ENCODE results near the gene GABARAPL1. TPM values are rescaled to one million over a fixed set of nuclear protein-coding genes. Genes with fewer than 3 reads are reported as not detected.

The GABARAPL1 gene
- total and polyA plus RNA-seq, 2 of the 13 experiments (the other 11 are each of a cell fraction or from before 2014, with no cell fraction given) = 7.9 to 26.1 TPM

DNA sequence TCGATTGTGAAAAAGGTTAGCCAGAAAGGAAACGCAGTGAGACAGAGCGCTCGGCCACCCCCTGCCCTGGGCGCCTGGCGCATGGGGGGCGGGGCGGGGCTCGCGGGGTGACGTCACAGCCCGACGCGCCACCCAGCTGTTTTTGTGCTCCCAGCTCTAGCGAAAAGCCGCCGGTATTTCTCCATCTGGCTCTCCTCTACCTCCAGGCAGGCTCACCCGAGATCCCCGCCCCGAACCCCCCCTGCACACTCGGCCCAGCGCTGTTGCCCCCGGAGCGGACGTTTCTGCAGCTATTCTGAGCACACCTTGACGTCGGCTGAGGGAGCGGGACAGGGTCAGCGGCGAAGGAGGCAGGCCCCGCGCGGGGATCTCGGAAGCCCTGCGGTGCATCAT lies at the start of gene GABARAPL1 (continued):
- TF ChIP-seq, protein P1, sequence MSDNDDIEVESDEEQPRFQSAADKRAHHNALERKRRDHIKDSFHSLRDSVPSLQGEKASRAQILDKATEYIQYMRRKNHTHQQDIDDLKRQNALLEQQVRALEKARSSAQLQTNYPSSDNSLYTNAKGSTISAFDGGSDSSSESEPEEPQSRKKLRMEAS (IDR thresholded peaks at IDR 0.05) = peak; percentile 42; the same call in 1 of the 2 replicates
- no peak for TF ChIP-seq ZNF563 (CRISPR knock-in tag; IDR thresholded peaks at IDR 0.05)
- TF ChIP-seq, protein P2, sequence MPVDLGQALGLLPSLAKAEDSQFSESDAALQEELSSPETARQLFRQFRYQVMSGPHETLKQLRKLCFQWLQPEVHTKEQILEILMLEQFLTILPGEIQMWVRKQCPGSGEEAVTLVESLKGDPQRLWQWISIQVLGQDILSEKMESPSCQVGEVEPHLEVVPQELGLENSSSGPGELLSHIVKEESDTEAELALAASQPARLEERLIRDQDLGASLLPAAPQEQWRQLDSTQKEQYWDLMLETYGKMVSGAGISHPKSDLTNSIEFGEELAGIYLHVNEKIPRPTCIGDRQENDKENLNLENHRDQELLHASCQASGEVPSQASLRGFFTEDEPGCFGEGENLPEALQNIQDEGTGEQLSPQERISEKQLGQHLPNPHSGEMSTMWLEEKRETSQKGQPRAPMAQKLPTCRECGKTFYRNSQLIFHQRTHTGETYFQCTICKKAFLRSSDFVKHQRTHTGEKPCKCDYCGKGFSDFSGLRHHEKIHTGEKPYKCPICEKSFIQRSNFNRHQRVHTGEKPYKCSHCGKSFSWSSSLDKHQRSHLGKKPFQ (CRISPR knock-in tag; IDR thresholded peaks at IDR 0.05; ENCODE audit: insufficient replicate concordance) = peak; percentile 37
- no peak for TF ChIP-seq ARNTL (CRISPR knock-in tag; IDR thresholded peaks at IDR 0.05)
- TF ChIP-seq, protein P3, sequence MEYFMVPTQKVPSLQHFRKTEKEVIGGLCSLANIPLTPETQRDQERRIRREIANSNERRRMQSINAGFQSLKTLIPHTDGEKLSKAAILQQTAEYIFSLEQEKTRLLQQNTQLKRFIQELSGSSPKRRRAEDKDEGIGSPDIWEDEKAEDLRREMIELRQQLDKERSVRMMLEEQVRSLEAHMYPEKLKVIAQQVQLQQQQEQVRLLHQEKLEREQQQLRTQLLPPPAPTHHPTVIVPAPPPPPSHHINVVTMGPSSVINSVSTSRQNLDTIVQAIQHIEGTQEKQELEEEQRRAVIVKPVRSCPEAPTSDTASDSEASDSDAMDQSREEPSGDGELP (IDR thresholded peaks at IDR 0.05; ENCODE audit: borderline replicate concordance, low read depth) = peak; percentile 94
- no peak for TF ChIP-seq JUN (CRISPR knock-in tag; IDR thresholded peaks at IDR 0.05)
- peak; percentile 30; the same call in 1 of the 2 replicates for TF ChIP-seq ZNF558 (CRISPR knock-in tag; IDR thresholded peaks at IDR 0.05; ENCODE audit: borderline replicate concordance)
- no peak for TF ChIP-seq ZNF232 (CRISPR knock-in tag; IDR thresholded peaks at IDR 0.05; ENCODE audit: borderline replicate concordance)
- no peak for TF ChIP-seq ISX (CRISPR knock-in tag; conservative IDR thresholded peaks at IDR 0.05)
- no peak for TF ChIP-seq NCOA2 (CRISPR knock-in tag; IDR thresholded peaks at IDR 0.05)
- peak; percentile 40; the same call in 1 of the 2 replicates for TF ChIP-seq ZNF746 (CRISPR knock-in tag; IDR thresholded peaks at IDR 0.05)
- TF ChIP-seq ZFP41 (CRISPR knock-in tag; IDR thresholded peaks at IDR 0.05; ENCODE audit: borderline replicate concordance) = no peak
- TF ChIP-seq CREB1 (IDR thresholded peaks at IDR 0.05) = peak; percentile 99
- peak; percentile 84 for TF ChIP-seq CREB1 (CRISPR knock-in tag; IDR thresholded peaks at IDR 0.05)
- TF ChIP-seq, protein P4, sequence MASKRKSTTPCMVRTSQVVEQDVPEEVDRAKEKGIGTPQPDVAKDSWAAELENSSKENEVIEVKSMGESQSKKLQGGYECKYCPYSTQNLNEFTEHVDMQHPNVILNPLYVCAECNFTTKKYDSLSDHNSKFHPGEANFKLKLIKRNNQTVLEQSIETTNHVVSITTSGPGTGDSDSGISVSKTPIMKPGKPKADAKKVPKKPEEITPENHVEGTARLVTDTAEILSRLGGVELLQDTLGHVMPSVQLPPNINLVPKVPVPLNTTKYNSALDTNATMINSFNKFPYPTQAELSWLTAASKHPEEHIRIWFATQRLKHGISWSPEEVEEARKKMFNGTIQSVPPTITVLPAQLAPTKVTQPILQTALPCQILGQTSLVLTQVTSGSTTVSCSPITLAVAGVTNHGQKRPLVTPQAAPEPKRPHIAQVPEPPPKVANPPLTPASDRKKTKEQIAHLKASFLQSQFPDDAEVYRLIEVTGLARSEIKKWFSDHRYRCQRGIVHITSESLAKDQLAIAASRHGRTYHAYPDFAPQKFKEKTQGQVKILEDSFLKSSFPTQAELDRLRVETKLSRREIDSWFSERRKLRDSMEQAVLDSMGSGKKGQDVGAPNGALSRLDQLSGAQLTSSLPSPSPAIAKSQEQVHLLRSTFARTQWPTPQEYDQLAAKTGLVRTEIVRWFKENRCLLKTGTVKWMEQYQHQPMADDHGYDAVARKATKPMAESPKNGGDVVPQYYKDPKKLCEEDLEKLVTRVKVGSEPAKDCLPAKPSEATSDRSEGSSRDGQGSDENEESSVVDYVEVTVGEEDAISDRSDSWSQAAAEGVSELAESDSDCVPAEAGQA (IDR thresholded peaks at IDR 0.05; ENCODE audit: low read depth) = 0 out of 2 replicates have a peak, but pooled peaks have one; percentile 25
- TF ChIP-seq, protein P4 (CRISPR knock-in tag; IDR thresholded peaks at IDR 0.05; ENCODE audit: borderline replicate concordance) = no peak
- TF ChIP-seq, protein P5, sequence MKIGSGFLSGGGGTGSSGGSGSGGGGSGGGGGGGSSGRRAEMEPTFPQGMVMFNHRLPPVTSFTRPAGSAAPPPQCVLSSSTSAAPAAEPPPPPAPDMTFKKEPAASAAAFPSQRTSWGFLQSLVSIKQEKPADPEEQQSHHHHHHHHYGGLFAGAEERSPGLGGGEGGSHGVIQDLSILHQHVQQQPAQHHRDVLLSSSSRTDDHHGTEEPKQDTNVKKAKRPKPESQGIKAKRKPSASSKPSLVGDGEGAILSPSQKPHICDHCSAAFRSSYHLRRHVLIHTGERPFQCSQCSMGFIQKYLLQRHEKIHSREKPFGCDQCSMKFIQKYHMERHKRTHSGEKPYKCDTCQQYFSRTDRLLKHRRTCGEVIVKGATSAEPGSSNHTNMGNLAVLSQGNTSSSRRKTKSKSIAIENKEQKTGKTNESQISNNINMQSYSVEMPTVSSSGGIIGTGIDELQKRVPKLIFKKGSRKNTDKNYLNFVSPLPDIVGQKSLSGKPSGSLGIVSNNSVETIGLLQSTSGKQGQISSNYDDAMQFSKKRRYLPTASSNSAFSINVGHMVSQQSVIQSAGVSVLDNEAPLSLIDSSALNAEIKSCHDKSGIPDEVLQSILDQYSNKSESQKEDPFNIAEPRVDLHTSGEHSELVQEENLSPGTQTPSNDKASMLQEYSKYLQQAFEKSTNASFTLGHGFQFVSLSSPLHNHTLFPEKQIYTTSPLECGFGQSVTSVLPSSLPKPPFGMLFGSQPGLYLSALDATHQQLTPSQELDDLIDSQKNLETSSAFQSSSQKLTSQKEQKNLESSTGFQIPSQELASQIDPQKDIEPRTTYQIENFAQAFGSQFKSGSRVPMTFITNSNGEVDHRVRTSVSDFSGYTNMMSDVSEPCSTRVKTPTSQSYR (CRISPR knock-in tag; IDR thresholded peaks at IDR 0.05; ENCODE audit: borderline replicate concordance) = peak; percentile 67; the same call in 1 of the 2 replicates
- 0 out of 2 replicates have a peak, but pooled peaks have one; percentile 41 for TF ChIP-seq CAMTA2 (CRISPR knock-in tag; IDR thresholded peaks at IDR 0.05; ENCODE audit: borderline replicate concordance)
- TF ChIP-seq ZNF678 (CRISPR knock-in tag; IDR thresholded peaks at IDR 0.05) = no peak
- peak; percentile 41 for TF ChIP-seq SAP130 (CRISPR knock-in tag; IDR thresholded peaks at IDR 0.05; ENCODE audit: low read depth)
